Mucosa of stomach (tissue), 1 donor: ENCODE data around the gene FRMD5.

Experiments
- H3K27me3 ChIP-seq: one replicate; pipeline ENCODE4 v1.7.0; 2013; ENCODE audit warnings: mild to moderate bottlenecking, low read length; ENCODE audit not compliant: control insufficient read depth, insufficient read depth
- H3K36me3 ChIP-seq: one replicate; pipeline ENCODE4 v1.7.0; 2013; ENCODE audit warnings: low read length; ENCODE audit not compliant: control insufficient read depth, insufficient read depth
- H3K4me1 ChIP-seq: one replicate; pipeline ENCODE4 v1.7.0; 2013; ENCODE audit warnings: mild to moderate bottlenecking, low read length; ENCODE audit not compliant: control insufficient read depth, insufficient read depth
- H3K4me3 ChIP-seq: one replicate; pipeline ENCODE4 v1.7.0; 2013; ENCODE audit warnings: low read length
- H3K9ac ChIP-seq: one replicate; pipeline ENCODE4 v1.7.0; 2013; ENCODE audit warnings: mild to moderate bottlenecking, low read length, moderate library complexity
- H3K9me3 ChIP-seq: one replicate; pipeline ENCODE4 v1.7.0; 2013; ENCODE audit warnings: mild to moderate bottlenecking, low read length, moderate library complexity; ENCODE audit not compliant: control insufficient read depth
- donor health status: Pancreatic carcinoma.

Gene FRMD5

DNA sequence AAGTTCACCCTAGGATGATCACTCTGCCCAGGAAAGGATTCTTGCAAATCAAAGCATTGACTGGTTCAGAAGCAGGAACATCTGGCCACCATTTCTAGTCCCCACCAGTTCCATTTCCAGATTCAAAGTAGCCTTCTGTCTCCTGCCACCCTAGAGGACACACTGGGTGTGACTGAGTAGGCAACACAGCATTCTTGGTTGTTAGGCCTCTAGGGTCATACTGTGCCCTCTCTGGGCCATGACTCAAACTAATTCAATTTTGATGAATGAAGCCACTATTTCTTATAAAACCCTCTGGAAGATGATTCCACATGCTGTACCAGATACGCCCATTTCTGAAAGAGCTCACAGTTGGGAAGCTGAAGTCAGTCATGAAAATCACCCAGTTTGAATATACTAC is 298.5 kb downstream of the FRMD5 start:
- H3K9me3 ChIP-seq, result no peaks in the 10 kb centered on the region
- H3K4me3 ChIP-seq, result no peak overlapping the region
- no peaks in the 10 kb centered on the region for H3K27me3 ChIP-seq
- no peaks in the 10 kb centered on the region for H3K4me1 ChIP-seq
- H3K36me3 ChIP-seq, result no peaks in the 10 kb centered on the region
- H3K9ac ChIP-seq, result no peak overlapping the region

GRCh38 chr15:43895586-43895985 is 299.5 kb downstream of the FRMD5 start:
- H3K9me3 ChIP-seq, result no peaks in the 10 kb centered on the region
- H3K27me3 ChIP-seq, result no peaks in the 10 kb centered on the region
- no peaks in the 10 kb centered on the region for H3K4me1 ChIP-seq
- H3K36me3 ChIP-seq, result no peaks in the 10 kb centered on the region
- H3K4me3 ChIP-seq, result no peak overlapping the region
- no peak overlapping the region for H3K9ac ChIP-seq

DNA sequence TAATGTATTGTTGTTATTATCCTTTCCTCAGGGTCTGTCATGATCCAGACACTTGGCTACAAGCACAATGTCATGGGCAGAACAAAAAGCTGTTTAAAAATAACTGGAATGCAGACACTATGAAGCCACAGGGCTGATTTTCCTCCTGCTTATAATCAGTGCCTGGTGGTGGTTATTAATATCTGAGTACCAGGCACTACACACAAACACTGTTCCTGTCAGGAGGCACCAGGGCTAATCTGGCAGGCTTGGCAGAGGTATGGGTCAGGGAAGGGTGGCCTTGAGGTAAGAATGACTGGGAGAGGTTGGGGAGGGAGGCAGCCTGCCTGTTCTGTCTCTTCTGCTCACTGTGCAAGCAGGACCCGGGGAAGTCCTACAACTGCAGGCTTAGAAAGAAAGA is 301.1 kb downstream of the FRMD5 start:
- H3K9ac ChIP-seq, result no peak overlapping the region
- H3K4me1 ChIP-seq, result peaks cover 9% of the 10 kb centered on the region
- H3K36me3 ChIP-seq, result no peaks in the 10 kb centered on the region
- no peak overlapping the region for H3K4me3 ChIP-seq
- no peaks in the 10 kb centered on the region for H3K27me3 ChIP-seq
- H3K9me3 ChIP-seq, result no peaks in the 10 kb centered on the region

GRCh38 chr15:43889042-43889441 is 306.0 kb downstream of the FRMD5 start:
- Histone ChIP-seq H3K27me3 (no peaks in the 10 kb centered on the region), H3K9me3 (no peaks in the 10 kb centered on the region), H3K4me3 (no peak overlapping the region), H3K36me3 (no peaks in the 10 kb centered on the region), H3K9ac (no peak overlapping the region), H3K4me1 (peaks cover 13% of the 10 kb centered on the region)

GRCh38 chr15:43887901-43888300 is 307.2 kb downstream of the FRMD5 start:
- H3K27me3 ChIP-seq, result no peaks in the 10 kb centered on the region
- peaks cover 13% of the 10 kb centered on the region for H3K4me1 ChIP-seq
- H3K9me3 ChIP-seq, result no peaks in the 10 kb centered on the region
- H3K9ac ChIP-seq, result no peak overlapping the region
- H3K4me3 ChIP-seq, result no peak overlapping the region
- no peaks in the 10 kb centered on the region for H3K36me3 ChIP-seq

GRCh38 chr15:43886558-43886957 is 308.5 kb downstream of the FRMD5 start:
- no peak overlapping the region for H3K9ac ChIP-seq
- H3K36me3 ChIP-seq, result no peaks in the 10 kb centered on the region
- no peak overlapping the region for H3K4me3 ChIP-seq
- peaks cover 13% of the 10 kb centered on the region for H3K4me1 ChIP-seq
- H3K27me3 ChIP-seq, result no peaks in the 10 kb centered on the region
- H3K9me3 ChIP-seq, result no peaks in the 10 kb centered on the region

GRCh38 chr15:43883571-43883970 is 311.5 kb downstream of the FRMD5 start:
- H3K9me3 ChIP-seq, result no peaks in the 10 kb centered on the region
- H3K36me3 ChIP-seq, result no peaks in the 10 kb centered on the region
- H3K9ac ChIP-seq, result no peak overlapping the region
- H3K4me3 ChIP-seq, result no peak overlapping the region
- H3K27me3 ChIP-seq, result no peaks in the 10 kb centered on the region
- no peaks in the 10 kb centered on the region for H3K4me1 ChIP-seq

GRCh38 chr15:43881944-43882343 is 313.1 kb downstream of the FRMD5 start:
- Histone ChIP-seq H3K9ac (no peak overlapping the region), H3K36me3 (no peaks in the 10 kb centered on the region)

DNA sequence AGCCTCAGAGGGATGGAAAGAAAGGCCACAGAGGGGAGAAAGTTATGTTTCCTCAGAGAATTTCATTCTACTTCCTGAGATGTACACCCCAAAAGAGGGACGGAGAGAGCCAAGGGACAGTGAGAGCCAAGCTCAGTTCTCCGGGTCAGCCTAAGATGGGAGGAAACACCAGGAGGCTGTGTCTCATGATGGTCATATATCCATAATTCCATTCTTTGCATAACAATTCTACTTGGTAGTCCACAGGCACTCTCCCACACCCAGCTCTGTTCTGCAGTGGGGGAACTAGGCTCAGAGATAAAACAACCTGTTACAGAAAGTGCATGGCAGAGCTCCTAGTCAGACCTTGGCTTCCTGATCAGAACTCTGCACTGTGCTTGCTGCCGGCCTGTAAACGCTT is 313.8 kb downstream of the FRMD5 start:
- no peak overlapping the region for H3K4me3 ChIP-seq
- H3K4me1 ChIP-seq, result no peaks in the 10 kb centered on the region
- H3K36me3 ChIP-seq, result no peaks in the 10 kb centered on the region
- H3K9me3 ChIP-seq, result no peaks in the 10 kb centered on the region
- H3K27me3 ChIP-seq, result no peaks in the 10 kb centered on the region
- H3K9ac ChIP-seq, result no peak overlapping the region

More at GRCh38 chr15:43881944-43882343, 313.1 kb downstream of the FRMD5 start:
- Histone ChIP-seq H3K27me3 (no peaks in the 10 kb centered on the region), H3K4me3 (no peak overlapping the region), H3K9me3 (no peaks in the 10 kb centered on the region), H3K4me1 (no peaks in the 10 kb centered on the region)

- Histone ChIP-seq H3K9ac (no peak overlapping the region), H3K27me3 (no peaks in the 10 kb centered on the region), H3K9me3 (no peaks in the 10 kb centered on the region), H3K4me3 (no peak overlapping the region), H3K36me3 (no peaks in the 10 kb centered on the region), H3K4me1 (no peaks in the 10 kb centered on the region)
Observed at GRCh38 chr15:43880406-43881194, 314.5 kb downstream of the FRMD5 start.

DNA sequence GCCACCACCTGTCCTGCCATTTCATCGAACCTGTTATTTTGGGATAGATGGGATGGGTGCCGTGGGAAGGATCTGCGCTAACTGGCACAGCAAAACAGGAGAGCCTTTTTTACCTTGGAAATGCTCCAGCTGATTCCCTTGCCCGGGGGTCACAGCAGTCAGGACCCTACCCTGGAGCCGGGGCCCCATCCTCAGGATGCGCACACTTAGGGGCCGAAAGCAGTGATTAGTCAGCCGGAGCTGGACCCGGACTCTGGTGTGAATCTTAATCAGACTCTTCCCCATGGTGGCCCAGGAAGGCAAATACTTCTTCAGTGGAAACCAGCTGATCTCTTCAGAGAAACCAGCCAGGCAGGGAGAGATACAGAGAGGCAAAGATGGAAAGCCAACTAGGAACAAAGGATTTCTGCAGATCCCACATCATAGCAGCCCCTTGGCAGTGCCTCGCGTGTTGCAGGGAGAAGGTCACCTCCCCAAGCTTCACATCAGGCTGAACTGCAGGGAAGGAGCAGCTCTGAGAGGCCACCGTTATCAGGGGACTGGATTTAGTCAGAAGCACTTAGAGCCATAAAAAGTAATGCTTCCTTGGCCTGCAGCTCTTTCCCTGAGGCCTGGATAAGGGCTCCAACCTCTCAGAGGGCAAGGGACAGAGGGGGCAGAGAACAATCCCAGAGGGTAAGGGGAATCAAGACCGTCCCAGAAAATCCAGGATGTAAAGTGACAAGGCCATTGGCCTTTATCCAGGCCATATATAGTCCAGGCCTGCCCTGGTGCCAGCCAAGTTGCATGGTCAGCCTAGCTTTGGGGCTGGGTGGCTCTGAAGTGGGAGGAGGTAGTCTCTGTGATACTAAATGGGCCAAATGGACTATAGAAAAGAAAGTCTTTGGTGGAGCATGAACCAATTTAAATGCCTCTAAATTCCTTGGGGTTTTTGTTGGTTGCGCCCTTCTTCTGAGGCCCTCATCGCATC is 315.4 kb downstream of the FRMD5 start:
- no peaks in the 10 kb centered on the region for H3K9me3 ChIP-seq
- no peaks in the 10 kb centered on the region for H3K27me3 ChIP-seq
- no peak overlapping the region for H3K4me3 ChIP-seq
- H3K9ac ChIP-seq, result no peak overlapping the region
- H3K36me3 ChIP-seq, result no peaks in the 10 kb centered on the region
- H3K4me1 ChIP-seq, result no peaks in the 10 kb centered on the region

- no peaks in the 10 kb centered on the region for H3K27me3 ChIP-seq
- no peak overlapping the region for H3K9ac ChIP-seq
- H3K9me3 ChIP-seq, result no peaks in the 10 kb centered on the region
- no peak overlapping the region for H3K4me3 ChIP-seq
- H3K36me3 ChIP-seq, result no peaks in the 10 kb centered on the region
- no peaks in the 10 kb centered on the region for H3K4me1 ChIP-seq
Observed at GRCh38 chr15:43878446-43878845, 316.6 kb downstream of the FRMD5 start.
